Measurements from ENCODE around the gene ARL15.

The ARL15 gene

GRCh38 chr5:54140247-54140840 is 170.0 kb downstream of the ARL15 start:
- TF ChIP-seq CTCF (IDR thresholded peaks at IDR 0.05; ENCODE audit: low read depth, low read length, missing control alignments), result no peak
- no peak overlapping the region for H3K4me3 ChIP-seq (ENCODE audit: low read depth, low read length)
- no peaks in the 10 kb centered on the region for H3K27me3 ChIP-seq (replicated peaks)
- in situ Hi-C loops (cut with HindIII; ENCODE audit: low pct_ligation_motif_present, low sequenced_read_pairs), result no loop called here
- no peak for DNase-seq
- H3K27ac ChIP-seq, result no peak overlapping the region
- H3K36me3 ChIP-seq (replicated peaks), result no peaks in the 10 kb centered on the region

- Histone ChIP-seq H3K36me3 (replicated peaks) (no peaks in the 10 kb centered on the region), H3K27ac (no peak overlapping the region), H3K4me3 (ENCODE audit: low read depth, low read length) (no peak overlapping the region), H3K27me3 (replicated peaks) (no peaks in the 10 kb centered on the region)
- in situ Hi-C loops (cut with HindIII; ENCODE audit: low pct_ligation_motif_present, low sequenced_read_pairs), result no loop called here
- DNase-seq, result no peak
- TF ChIP-seq CTCF (IDR thresholded peaks at IDR 0.05; ENCODE audit: low read depth, low read length, missing control alignments), result no peak
These were observed 173.6 kb downstream of the ARL15 start for GRCh38 chr5:54136516-54137440.

GRCh38 chr5:54135042-54135441 is 175.3 kb downstream of the ARL15 start:
- Histone ChIP-seq H3K36me3 (replicated peaks) (no peaks in the 10 kb centered on the region), H3K4me3 (ENCODE audit: low read depth, low read length) (no peak overlapping the region), H3K27ac (no peak overlapping the region), H3K27me3 (replicated peaks) (no peaks in the 10 kb centered on the region)
- in situ Hi-C loops (cut with HindIII; ENCODE audit: low pct_ligation_motif_present, low sequenced_read_pairs), result no loop called here
- no peak for TF ChIP-seq CTCF (IDR thresholded peaks at IDR 0.05; ENCODE audit: low read depth, low read length, missing control alignments)
- DNase-seq, result peak; percentile 39

GRCh38 chr5:54133917-54134316 is 176.5 kb downstream of the ARL15 start:
- no peaks in the 10 kb centered on the region for H3K27me3 ChIP-seq (replicated peaks)
- in situ Hi-C loops (cut with HindIII; ENCODE audit: low pct_ligation_motif_present, low sequenced_read_pairs), result no loop called here
- no peak overlapping the region for H3K27ac ChIP-seq
- TF ChIP-seq CTCF (IDR thresholded peaks at IDR 0.05; ENCODE audit: low read depth, low read length, missing control alignments), result no peak
- H3K4me3 ChIP-seq (ENCODE audit: low read depth, low read length), result no peak overlapping the region
- DNase-seq, result no peak
- H3K36me3 ChIP-seq (replicated peaks), result no peaks in the 10 kb centered on the region

GRCh38 chr5:54120473-54120872 is 189.9 kb downstream of the ARL15 start:
- in situ Hi-C loops (cut with HindIII; ENCODE audit: low pct_ligation_motif_present, low sequenced_read_pairs), result no loop called here
- no peak overlapping the region for H3K27ac ChIP-seq
- H3K27me3 ChIP-seq (replicated peaks), result no peaks in the 10 kb centered on the region
- H3K4me3 ChIP-seq (ENCODE audit: low read depth, low read length), result no peak overlapping the region
- no peak for DNase-seq
- no peaks in the 10 kb centered on the region for H3K36me3 ChIP-seq (replicated peaks)
- TF ChIP-seq CTCF (IDR thresholded peaks at IDR 0.05; ENCODE audit: low read depth, low read length, missing control alignments), result no peak

Data from brain microvascular endothelial cell (primary cell).